IPS-18c (cell line): ENCODE measurements around the gene SMC6.
A peak's percentile ranks its signal among the peaks of the same experiment; 100 is the strongest.

Source experiments
- H3K4me3 ChIP-seq: 2 replicates; pipeline ENCODE4 v1.7.0; 2013; ENCODE audit warnings: low read depth, mild to moderate bottlenecking, low read length, moderate library complexity; ENCODE audit not compliant: insufficient read depth
- H3K9me3 ChIP-seq: one replicate; pipeline ENCODE4 v1.6.1; 2013; ENCODE audit warnings: mild to moderate bottlenecking, low read length, moderate library complexity; ENCODE audit not compliant: control insufficient read depth, insufficient read depth

The SMC6 gene

DNA sequence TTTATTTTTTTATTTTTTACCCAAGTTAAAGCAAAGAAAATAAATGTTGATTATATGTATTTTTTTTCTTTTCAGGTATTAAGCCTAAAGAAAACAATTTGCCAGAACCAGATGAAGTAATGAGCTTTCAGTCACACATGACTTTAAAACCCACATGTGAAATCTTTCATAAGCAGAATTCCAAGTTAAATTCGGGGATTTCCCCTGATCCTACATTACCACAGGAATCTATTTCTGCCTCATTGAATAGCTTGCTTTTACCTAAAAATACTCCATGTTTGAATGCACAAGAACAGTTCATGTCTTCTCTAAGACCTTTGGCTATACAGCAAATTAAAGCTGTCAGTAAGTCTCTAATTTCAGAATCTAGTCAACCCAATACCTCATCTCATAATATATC lies 26.9 kb upstream of the SMC6 start:
- H3K9me3 ChIP-seq, result no peaks in the 10 kb centered on the region
- no peak overlapping the region for H3K4me3 ChIP-seq

- Histone ChIP-seq H3K4me3 (no peak overlapping the region), H3K9me3 (no peaks in the 10 kb centered on the region)
Observed at GRCh38 chr2:17772532-17772931, 18.9 kb upstream of the SMC6 start.

GRCh38 chr2:17771956-17772355 lies 18.3 kb upstream of the SMC6 start:
- H3K9me3 ChIP-seq, result no peaks in the 10 kb centered on the region
- H3K4me3 ChIP-seq, result no peak overlapping the region

DNA sequence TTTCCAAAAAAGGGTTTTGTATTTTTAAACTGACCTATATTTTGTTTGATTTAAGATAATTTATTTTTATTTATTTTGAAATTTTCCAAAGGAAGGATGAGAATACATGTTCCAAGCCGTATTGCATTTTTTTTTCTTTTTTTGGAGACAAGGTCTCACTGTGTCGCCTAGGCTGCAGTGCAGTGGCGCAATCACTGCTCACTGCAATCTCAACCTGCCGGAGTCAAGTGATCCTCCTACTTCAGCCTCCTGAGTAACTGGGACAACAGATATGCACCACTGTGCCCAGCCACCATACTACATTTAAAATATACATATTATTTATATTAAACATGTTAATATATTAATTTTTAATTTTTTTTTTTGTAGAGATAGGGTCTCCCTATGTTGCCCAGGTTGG lies 15.3 kb upstream of the SMC6 start:
- H3K4me3 ChIP-seq, result no peak overlapping the region
- H3K9me3 ChIP-seq, result no peaks in the 10 kb centered on the region

- Histone ChIP-seq H3K9me3 (no peaks in the 10 kb centered on the region), H3K4me3 (no peak overlapping the region)
Observed at GRCh38 chr2:17765398-17765797, 11.8 kb upstream of the SMC6 start.

DNA sequence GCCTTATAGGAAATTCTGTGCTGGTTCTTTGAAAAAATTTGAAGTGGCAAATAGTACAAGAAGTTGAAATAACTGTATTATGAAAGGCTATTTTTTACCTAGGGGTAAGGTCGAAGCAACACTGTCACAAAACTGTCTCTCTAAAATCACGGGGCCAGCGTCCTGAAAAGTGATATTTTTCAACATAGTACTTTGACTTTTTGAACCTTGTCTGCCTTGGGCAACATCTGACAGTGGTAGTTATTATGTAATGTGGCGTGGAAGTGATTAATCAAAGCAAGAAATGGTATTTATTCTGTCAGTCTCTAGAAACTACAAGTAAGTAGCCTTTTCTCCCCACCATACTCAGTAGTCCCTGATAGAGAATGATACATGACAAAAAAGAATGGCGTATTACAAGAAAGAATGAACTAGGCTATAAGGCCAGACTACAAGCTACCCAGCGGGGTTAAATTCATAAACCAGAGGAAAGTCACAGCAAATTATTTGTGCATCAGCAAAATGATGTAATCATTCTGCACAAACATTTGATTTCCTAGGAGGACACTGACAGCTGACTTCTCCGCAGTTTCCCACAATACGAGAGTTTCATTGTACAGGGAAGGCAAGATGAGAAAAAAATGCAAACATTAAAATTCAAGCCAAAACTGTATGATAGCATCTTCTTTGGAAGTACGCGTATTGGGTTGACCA lies 10.2 kb upstream of the SMC6 start:
- H3K9me3 ChIP-seq, result no peaks in the 10 kb centered on the region
- no peak overlapping the region for H3K4me3 ChIP-seq

DNA sequence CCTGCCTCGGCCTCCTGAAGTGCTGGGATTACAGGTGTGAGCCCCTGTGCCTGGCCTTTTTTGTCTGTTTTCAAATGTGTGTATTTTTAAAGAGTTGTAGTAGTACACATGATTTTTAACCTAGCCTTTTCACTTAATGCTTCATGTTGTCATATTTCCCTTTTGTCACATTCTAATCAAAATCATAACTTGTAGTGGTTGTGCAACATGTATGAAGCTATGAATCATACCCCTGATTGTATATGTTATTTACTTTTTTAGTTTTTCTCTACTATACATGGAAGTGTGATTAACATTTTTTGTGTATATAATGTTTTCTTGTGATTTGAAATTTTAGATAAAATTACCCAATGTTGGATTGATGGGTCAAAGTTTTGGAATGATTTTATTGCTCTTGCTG lies 8.8 kb upstream of the SMC6 start:
- Histone ChIP-seq H3K4me3 (no peak overlapping the region), H3K9me3 (no peaks in the 10 kb centered on the region)

- H3K9me3 ChIP-seq, result no peaks in the 10 kb centered on the region
- no peak overlapping the region for H3K4me3 ChIP-seq
Observed at GRCh38 chr2:17759805-17760204, 6.2 kb upstream of the SMC6 start.

GRCh38 chr2:17758118-17758517 lies 4.5 kb upstream of the SMC6 start:
- H3K4me3 ChIP-seq, result no peak overlapping the region
- no peaks in the 10 kb centered on the region for H3K9me3 ChIP-seq

DNA sequence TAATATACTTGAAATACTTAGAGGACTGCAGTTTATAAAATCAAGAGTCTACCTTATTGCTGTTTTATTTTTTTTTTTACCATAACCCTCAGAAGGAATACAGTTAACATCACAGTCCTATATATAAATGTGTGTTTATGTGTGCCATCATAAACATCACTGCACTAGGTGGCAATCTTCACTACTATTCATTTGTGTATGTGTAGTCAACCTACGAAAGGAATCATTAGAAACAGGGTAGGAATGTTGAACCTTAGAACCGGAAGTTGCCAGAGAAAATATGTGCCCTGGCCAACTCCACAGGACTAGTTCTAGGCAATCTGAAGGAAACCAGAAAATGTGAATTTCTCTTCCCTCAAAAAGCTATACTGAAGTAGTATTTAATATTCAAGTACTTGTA lies 3.7 kb upstream of the SMC6 start:
- Histone ChIP-seq H3K4me3 (no peak overlapping the region), H3K9me3 (no peaks in the 10 kb centered on the region)

DNA sequence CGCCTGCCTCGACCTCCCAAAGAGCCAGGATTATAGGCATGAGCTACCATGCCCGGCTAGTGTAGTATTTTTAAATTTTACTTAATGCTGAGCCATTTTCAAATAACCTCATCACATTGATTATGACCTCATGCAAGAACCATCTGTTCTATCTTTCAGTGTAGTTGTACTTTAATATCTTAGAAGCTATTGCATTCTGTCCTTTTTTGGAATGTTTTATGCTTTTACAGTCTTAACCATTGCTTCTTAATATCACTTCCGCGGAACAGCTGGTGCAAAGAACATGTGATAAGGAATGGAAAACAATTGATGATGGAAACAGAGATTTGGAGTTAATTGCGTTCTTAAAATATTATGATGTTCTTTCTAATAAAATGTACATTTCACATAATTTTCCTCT lies 3.1 kb upstream of the SMC6 start:
- H3K4me3 ChIP-seq, result no peak overlapping the region

GRCh38 chr2:17754773-17755425 lies 1.3 kb upstream of the SMC6 start:
- Histone ChIP-seq H3K4me3 (peak overlapping the region; percentile 92), H3K9me3 (no peaks in the 10 kb centered on the region)

More for the DNA sequence above, 3.1 kb upstream of the SMC6 start:
- H3K9me3 ChIP-seq, result no peaks in the 10 kb centered on the region

DNA sequence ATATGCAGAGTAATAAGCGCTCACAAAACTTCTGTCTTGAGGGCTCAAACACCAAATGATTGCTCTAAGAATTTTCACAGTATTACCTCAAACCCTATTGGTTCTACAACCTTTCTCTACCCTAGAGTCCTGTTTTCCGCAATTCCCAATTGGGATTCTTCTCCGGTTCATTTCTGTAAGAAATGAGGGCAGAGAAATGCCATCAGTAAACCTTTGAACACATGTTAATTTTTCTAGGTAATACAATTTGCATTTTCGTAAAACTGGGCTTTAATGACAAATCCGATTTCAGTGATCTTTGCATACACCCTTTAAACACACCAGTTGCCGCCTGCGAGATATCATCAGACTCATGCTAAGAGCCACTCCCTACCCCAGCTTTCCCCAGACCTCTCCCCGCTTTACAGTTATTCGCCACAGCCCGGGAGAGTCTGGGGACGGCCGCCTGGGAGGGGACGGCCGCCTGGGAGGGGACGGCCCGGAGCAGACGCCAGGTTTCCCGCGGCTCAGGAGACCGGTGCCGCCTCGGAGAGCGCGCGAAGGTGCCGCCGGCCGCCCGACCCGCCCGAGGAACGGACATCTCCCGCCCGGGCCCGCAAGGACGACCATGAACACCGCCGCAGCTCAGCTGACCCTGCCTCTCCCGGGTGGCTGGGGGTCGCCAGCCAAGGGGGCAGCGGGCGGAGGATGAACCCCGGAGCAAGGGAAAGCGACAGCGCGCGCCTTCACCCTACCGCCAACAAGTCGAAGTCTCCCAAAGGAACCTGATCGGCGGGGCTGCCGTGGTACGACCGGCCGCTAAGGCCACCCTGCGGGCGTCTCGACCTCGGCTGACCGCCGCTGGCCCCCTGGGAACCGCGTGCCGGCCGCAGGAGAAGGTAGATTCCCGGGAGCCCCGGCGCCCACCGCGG lies 463 bp downstream of the SMC6 start:
- H3K9me3 ChIP-seq, result no peaks in the 10 kb centered on the region

DNA sequence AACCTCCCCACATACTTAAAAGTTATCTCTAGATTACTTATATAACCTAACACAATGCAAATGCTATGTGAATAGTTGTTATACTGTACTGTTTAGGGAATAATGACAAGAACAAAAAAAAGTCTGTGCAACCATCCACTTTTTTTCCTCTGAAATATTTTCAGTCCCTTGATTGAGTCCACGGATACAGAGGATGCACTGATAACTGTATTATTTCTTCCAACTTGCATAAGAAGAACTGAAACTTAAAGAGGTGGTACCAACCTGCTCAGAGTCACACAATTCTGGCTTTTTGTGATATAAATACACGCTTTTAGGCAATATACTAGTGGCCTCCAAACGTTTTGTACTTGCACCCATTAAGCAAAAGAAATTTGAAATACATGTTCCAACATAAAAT lies 1.4 kb downstream of the SMC6 start:
- no peak overlapping the region for H3K4me3 ChIP-seq
- no peaks in the 10 kb centered on the region for H3K9me3 ChIP-seq

More for the DNA sequence above, 463 bp downstream of the SMC6 start:
- H3K4me3 ChIP-seq, result peak overlapping the region; percentile 92

DNA sequence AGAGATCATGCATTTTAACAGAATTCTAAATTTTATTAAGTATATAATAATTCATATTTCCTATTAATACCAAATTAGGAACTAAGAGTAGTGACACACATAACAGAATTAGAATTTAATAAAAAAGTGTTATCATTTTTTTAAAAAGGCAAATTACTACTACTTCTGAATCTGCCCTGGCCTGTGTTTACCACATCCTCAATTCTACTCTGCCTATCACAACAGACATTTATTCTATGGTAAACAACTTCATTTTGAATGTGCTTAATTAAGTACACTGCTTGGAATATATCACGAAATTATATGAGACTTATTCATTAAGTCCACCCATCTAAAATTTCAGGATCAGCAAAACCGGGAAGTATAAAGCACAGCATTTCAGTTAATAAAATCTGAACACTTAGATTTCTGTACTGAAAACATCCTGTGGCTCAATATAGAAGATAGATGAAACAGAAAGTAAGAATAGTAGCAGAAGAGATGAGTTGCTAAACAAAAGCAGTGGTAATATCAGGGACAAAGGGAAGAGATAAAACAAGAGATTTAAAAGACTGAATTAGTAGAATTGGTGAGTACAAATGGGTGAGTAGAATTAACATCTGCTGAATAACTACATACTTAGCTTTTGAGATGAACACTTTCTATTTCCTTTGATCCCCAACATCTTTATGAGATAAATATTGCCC lies 3.7 kb downstream of the SMC6 start:
- H3K4me3 ChIP-seq, result no peak overlapping the region

GRCh38 chr2:17748745-17749144 lies 4.9 kb downstream of the SMC6 start:
- no peaks in the 10 kb centered on the region for H3K9me3 ChIP-seq
- no peak overlapping the region for H3K4me3 ChIP-seq

More for the DNA sequence above, 3.7 kb downstream of the SMC6 start:
- no peaks in the 10 kb centered on the region for H3K9me3 ChIP-seq

GRCh38 chr2:17747684-17748452 lies 5.7 kb downstream of the SMC6 start:
- no peaks in the 10 kb centered on the region for H3K9me3 ChIP-seq
- H3K4me3 ChIP-seq, result no peak overlapping the region
